COLO829 (cell line): Measurements from ENCODE around the gene ARRB2.

Experiments used
- DNase-seq: peaks from one replicate; pipeline ENCODE4 v3.0.0; 2012; ENCODE audit warnings: low spot score

Gene ARRB2

GRCh38 chr17:4725646-4726310 lies 15.3 kb downstream of the ARRB2 start:
- no peak for DNase-seq

GRCh38 chr17:4728124-4728523 lies 17.7 kb downstream of the ARRB2 start:
- no peak for DNase-seq

- DNase-seq: no peak
Observed at GRCh38 chr17:4733073-4733531, 22.7 kb downstream of the ARRB2 start.

GRCh38 chr17:4734857-4735475 lies 24.5 kb downstream of the ARRB2 start:
- DNase-seq: no peak

- DNase-seq: no peak
Observed at GRCh38 chr17:4735876-4736651, 25.6 kb downstream of the ARRB2 start.

- no peak for DNase-seq
Observed at GRCh38 chr17:4738136-4739121, 28.0 kb downstream of the ARRB2 start.

- peak; percentile 27 for DNase-seq
Observed at GRCh38 chr17:4739122-4740024, 28.9 kb downstream of the ARRB2 start, which contains the start of the genes CXCL16 and ZMYND15. Gene CXCL16 (minus strand): TSS chr17:4739928. CDS start chr17:4739339, 589 bp downstream. Gene ZMYND15 (plus strand): TSS chr17:4739833. CDS start chr17:4740549, 716 bp downstream.

- no peak for DNase-seq
Observed at GRCh38 chr17:4740025-4740351, 29.6 kb downstream of the ARRB2 start.

- DNase-seq: no peak
Observed at GRCh38 chr17:4740584-4740983, 30.2 kb downstream of the ARRB2 start.

- DNase-seq: no peak
Observed at GRCh38 chr17:4741544-4741943, 31.1 kb downstream of the ARRB2 start.

GRCh38 chr17:4742133-4742532 lies 31.7 kb downstream of the ARRB2 start:
- no peak for DNase-seq

GRCh38 chr17:4742629-4743028 lies 32.2 kb downstream of the ARRB2 start:
- no peak for DNase-seq

- no peak for DNase-seq
Observed at GRCh38 chr17:4743216-4743615, 32.8 kb downstream of the ARRB2 start.

GRCh38 chr17:4743898-4744297 lies 33.5 kb downstream of the ARRB2 start:
- no peak for DNase-seq

GRCh38 chr17:4744999-4745969 lies 34.9 kb downstream of the ARRB2 start:
- DNase-seq: no peak

- DNase-seq: no peak
Observed at GRCh38 chr17:4747847-4748246, 37.4 kb downstream of the ARRB2 start.

- peak; percentile 34 for DNase-seq
Observed at GRCh38 chr17:4748686-4749085, 38.3 kb downstream of the ARRB2 start.

- DNase-seq: no peak
Observed at GRCh38 chr17:4750606-4751005, 40.2 kb downstream of the ARRB2 start.

GRCh38 chr17:4751932-4752331 lies 41.5 kb downstream of the ARRB2 start:
- no peak for DNase-seq

- no peak for DNase-seq
Observed at GRCh38 chr17:4753392-4753791, 43.0 kb downstream of the ARRB2 start.
